NCI-H146 treated with DMSO at 0.1 percent for 48 hours (cell line): Measurements from ENCODE around the gene ZNF891.

Experiments
- DNase-seq: peaks from one replicate; lab custom pipeline; 2025; ENCODE audit not compliant: unreplicated experiment; lab: John Stamatoyannopoulos, UW

Gene ZNF891

DNA sequence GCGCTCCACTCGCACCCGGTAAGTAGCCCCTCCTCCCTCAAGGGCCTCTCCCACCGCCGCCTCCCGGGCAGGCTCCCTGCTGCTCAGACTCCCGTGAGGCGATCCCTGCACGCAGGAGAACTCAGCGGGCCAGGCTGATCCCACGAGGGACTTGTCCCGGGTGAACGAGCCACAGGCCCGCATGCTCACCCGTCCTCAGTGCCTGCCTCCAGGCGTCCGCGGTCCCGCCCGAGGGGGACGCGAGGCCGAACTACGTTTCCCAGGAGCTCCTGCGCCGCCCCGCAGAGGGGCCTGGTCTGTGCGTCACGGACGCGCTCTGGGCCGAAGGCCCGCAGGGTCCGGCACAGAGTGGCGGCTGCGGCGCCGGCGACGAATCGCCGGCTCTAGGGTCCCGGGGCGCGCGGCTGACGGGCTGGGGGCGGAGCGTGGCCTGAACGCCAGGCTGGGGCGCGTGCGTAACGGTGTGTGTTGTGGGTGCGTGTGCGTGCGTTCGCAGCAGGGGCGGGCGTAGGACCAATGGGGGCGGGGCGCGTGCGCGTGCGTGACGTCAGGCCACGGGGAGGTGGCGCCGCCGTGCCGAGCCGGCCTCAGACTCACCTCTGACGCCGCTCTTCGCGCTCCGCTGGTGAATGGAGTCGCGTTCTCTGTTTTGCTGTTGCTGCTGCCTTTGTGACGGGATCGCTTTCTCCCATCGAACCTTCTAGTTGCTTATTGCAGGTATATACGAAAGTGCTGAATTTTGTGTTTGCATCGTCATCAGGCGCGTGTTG is at the start of gene ZNF891, which contains the start of gene ZNF10:
TSS of gene ZNF891 (minus strand) at position 237 of the 770 bp plus-strand sequence. CDS start 8,356 bp downstream, outside the sequence.
TSS of gene ZNF10 (plus strand) at position 590 of the 770 bp plus-strand sequence. CDS start 13,866 bp downstream, outside the sequence.
- DNase-seq = peak; percentile 85

DNA sequence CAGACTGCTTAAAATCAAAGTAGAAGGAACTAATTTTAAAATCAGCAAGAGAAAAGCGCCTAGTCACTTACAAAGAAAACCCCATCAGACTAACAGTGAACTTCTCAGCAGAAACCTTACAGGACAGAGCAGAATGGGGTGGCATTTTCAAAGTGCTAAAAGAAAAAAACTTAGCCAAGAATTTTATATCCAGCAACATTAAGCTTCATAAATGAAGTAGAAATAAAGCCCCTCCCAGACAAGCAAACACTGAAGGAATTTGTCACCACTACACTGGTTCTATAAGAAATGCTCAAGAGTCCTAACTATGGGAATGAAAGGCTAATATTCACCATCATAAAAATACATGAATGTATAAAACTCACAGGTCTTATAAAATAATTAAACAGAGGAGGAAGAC is 44.8 kb upstream of the ZNF891 start:
- DNase-seq = no peak

DNA sequence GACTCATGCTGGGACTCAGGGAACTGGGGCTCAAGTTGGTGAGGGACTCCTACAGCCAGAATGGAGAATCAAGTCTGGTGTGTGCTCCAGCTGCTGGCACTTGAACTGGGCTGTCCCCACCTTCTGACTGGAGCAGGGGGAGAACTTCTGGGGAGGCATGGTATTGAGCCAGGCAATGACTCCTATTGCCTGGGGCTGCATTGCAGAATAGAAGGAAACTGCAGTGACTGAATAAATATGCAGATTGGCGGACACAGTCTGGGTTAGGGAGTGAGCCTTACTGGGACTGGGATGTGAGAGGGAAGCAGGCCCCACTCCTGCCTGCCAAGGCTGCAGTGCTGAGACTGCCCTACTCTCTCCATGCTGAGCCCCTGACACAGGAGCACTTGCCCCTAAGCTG is 42.4 kb upstream of the ZNF891 start:
- DNase-seq = no peak

DNA sequence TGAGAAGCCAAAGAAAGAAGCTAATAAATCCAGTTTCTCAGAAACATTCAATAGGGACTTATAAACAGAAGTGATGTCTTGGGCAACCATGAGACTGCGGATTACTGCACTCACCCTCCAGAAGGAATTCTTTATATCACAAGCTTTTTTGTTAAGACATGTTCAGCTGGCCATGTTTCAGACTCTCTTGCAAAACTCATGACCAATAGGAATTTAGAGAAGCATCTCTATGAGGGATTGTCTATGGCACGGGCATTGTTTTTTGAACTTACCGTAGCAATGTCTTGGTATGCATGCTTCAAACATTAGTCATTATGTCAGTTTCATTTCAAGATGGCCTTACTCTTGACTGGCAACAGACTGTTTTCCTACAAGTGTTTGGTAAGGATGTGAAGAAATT is 35.7 kb upstream of the ZNF891 start:
- DNase-seq = no peak

DNA sequence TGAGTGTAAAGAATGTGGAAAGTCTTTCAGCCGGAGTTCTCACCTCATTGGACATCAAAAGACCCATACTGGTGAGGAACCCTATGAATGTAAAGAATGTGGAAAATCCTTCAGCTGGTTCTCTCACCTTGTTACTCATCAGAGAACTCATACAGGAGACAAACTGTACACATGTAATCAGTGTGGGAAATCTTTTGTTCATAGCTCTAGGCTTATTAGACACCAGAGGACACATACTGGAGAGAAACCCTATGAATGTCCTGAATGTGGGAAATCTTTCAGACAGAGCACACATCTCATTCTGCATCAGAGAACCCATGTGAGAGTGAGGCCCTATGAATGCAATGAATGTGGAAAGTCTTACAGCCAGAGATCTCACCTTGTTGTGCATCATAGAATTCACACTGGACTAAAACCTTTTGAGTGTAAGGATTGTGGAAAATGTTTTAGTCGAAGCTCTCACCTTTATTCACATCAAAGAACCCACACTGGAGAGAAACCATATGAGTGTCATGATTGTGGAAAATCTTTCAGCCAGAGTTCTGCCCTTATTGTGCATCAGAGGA is 26.1 kb upstream of the ZNF891 start:
- DNase-seq = no peak

DNA sequence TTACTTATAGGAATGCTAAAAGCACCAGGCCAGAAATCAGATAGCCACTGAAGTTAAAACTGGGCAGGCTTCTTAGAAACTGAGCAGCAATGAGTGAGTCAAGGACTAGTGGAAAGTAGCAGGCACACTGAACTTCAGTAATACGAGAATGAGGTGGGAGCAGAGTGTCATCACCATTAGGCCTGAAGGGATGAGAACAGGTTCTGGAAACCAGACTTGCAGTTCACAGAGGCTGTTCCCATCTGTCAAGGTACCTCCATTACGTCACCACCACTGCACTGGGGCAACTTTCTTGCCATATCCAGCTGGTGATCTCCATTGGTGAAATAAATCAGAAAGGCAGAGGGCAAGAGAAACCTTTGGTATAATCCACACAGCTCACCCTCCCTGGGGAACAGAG is 15.9 kb upstream of the ZNF891 start:
- no peak for DNase-seq

DNA sequence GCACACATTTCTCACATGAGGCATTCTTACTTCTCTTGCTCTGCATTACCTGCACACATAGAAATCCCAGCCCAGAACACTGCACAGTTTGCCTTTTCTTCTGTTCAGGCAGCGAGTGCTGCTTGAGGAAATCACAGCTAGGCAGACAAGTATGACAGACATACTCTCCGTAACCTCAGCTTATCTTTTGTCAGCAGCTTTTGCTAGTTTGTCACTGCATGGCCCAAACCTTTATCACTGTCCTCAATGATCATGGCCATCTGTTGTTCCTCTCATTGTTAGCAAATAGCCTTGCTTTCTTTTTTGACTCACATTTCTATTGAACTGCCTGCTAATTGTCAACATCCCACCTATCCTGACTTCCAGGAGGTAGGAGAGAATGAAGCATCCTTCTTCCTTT is 5.7 kb upstream of the ZNF891 start:
- no peak for DNase-seq

DNA sequence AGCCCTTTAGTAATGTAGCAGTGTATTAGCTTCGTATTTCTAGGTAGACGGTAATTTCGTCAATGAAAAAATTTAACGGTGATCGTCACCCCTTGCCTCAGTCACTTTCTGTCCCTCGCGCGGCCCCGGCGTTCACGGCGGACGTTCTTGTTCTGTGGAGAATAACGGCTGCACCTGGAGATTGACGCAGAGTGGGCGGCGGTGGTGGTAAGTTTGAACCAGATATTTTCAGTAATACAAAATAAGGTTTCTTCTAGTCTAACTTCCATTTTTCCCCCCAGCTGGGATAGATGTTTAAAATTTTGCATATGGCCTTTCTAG is 694 bp upstream of the ZNF891 start:
- DNase-seq = peak; percentile 48

DNA sequence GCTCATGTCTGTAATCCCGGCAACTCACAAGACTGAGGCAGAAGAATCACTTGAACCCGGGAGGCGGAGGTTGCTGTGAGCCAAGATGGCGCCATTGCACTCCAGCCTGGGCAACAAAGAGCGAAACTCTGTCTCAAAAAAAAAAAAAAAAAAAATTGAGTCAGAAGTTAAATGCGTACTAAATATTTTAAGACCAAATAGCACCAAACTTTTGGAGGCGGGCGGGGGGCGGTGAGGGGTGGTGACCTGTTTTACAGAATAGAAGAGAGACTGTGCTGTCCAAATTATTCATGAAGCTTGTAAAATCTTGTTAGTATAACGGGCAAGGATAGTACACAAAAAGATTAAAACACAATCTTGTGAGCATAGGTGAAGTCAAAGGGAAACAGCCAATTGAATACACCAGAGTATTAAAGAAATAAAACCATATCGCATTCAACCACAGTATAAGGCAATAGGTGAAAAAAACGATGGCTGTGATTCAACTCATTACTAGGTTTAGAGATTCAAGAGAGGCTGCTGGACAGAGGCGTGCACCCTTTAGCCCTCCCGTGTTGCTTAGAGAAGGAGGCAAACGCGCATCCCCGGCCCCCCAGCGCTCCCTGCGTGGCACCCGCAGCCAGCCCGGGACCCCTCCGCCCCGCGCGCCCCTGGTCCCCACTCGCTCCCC is 571 bp downstream of the ZNF891 start:
- peak; percentile 36 for DNase-seq

DNA sequence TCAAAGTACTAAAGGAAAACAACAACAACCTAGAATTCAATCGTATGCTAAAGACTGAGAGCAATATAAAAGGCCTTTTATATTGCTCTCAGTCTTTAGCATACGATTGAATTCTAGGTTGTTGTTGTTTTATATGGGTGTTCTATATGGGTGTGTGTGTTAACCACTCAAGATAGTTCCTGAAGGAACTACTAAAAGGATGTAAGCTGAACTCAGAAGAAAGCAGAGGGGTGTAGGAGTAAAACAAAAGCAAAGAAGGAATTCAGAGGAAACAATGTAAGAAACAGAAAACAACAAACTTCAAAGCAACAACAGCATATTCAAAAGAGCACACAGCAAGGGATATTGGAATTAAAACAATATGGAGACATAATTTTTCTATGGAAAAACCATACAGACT is 5.4 kb downstream of the ZNF891 start:
- DNase-seq = no peak

DNA sequence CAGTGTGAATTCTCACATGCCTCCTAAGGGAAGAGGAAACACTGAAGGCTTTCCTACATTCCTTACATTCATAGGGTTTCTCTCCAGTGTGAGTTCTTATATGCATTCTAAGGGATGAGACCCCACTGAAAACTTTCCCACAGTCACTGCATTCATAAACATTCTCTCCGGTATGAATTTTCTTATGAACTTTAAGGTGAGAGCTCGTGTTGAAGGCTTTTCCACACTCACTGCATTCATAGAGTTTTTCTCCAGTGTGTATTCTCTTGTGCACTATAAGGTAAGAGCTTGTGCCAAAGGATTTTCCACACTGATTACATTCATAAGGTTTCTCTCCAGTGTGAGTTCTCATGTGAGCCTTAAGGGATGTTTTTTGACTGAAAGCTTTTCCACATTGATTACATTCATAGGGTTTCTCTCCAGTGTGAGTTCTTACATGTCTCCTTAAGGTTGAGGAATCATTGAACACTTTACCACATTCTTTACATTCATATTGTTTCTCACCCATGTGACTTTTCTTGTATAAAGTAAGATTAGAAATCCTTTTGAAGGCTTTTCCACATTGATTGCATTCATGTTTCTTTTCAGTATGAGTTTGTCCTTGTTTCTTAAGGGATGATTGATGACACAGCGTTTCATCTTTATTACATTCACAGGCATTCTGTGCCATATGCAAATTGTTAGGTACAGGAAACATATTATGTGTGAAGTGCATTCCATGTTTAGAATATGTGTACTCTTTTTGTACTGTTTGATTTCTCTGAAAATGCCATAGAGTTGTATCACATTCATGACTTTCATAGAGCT is 9.5 kb downstream of the ZNF891 start:
- no peak for DNase-seq

DNA sequence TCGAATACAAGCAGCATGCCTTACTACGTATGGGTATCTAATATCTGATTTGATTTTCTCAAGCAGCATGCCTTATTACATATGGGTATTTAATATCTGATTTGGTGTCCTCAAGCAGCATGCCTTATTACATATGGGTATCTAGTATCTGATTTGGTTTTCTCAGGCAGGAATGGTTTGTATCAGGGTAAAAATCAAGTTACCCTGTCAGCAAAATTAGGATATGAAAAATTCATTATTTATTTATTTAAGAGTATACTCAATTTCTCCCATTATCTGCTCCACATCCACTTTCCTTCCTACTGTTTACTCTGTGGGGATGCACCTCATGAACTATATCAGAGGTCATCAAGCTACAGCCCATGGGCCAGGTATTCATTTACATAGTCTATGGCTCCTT is 21.9 kb downstream of the ZNF891 start:
- no peak for DNase-seq

DNA sequence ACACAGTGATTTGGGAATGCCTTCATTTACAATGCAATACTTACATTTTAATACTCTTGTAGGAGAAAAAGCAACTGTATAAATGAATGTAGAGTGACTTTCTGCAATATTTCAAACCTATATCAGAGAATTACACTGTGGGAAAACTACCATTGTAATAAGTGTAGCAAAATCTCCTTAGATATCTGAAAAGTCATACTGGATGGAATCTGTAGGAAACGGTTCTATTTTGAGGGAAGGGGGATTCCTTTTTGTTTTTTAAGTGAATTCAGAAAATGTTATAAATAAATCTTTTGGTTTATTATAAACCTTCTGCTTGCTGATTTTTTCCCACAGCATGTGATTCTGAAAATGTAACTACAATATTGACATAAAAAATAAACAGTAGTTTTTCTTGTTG is 23.0 kb downstream of the ZNF891 start:
- DNase-seq = no peak

DNA sequence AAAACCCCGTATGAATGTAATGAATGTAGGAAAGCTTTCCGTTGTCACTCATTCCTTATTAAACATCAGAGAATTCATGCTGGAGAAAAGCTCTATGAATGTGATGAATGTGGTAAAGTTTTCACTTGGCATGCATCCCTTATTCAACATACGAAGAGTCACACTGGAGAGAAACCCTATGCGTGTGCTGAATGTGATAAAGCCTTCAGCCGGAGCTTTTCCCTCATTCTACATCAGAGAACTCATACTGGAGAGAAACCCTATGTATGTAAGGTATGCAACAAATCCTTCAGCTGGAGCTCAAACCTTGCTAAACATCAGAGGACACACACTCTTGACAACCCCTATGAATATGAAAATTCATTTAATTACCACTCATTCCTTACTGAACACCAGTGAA is 23.8 kb downstream of the ZNF891 start:
- DNase-seq = no peak

DNA sequence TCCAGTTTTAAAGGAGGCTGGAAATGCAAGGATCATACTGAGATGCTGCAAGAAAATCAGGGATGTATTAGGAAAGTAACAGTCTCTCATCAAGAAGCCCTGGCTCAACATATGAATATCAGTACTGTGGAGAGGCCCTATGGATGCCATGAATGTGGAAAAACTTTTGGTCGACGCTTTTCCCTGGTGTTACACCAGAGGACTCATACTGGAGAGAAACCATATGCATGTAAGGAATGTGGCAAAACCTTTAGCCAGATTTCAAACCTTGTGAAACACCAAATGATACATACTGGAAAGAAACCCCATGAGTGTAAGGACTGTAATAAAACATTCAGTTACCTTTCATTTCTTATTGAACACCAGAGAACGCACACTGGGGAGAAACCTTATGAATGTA is 24.5 kb downstream of the ZNF891 start:
- DNase-seq = no peak

DNA sequence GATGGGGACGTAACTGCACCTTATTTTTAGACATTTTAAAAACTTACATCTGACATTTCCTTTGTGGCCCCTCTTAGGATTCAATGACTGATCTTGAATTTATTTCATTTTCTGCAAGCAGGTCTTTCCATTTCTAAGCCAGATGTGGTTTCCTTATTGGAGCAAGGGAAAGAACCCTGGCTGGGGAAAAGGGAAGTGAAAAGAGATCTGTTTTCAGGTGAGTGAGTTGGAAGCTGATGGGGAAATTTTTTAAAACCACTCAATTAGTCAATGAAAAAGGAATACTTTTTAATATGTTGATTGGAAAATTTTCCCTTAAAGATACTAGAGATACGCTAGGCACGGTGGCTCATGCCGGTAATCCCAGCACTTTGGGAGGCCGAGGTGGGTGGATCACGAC is 46.7 kb downstream of the ZNF891 start:
- DNase-seq = no peak

DNA sequence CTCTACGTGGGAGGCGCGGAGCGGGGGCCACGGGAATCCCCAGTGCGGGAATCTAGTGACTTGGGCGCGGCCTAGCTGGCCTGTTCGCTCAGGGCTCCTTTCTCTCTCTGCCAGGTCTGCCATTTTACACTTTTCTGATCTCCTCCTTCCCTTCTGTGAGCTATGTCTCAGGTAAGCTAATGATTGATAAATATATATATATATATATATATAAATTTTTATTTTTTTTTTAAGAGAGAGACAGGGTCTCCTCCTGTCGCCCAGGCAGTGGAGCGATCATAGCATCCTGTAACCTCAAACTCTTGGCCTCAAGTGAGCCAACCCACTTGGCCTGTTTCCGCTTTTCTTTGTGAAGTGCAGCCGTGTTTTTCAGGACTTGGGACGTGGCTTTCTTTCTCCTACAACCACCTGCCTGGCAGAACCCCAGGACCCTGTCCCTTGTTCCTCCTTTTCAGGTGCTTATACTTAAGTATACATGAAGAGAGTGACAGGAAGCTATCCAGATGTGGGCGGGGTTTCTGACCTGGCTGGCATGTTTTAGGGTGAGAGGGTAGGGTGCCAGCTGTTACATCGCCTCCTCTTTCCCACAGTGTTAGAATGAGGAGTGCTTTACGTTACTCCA is 48.8 kb downstream of the ZNF891 start:
- peak; percentile 59 for DNase-seq

DNA sequence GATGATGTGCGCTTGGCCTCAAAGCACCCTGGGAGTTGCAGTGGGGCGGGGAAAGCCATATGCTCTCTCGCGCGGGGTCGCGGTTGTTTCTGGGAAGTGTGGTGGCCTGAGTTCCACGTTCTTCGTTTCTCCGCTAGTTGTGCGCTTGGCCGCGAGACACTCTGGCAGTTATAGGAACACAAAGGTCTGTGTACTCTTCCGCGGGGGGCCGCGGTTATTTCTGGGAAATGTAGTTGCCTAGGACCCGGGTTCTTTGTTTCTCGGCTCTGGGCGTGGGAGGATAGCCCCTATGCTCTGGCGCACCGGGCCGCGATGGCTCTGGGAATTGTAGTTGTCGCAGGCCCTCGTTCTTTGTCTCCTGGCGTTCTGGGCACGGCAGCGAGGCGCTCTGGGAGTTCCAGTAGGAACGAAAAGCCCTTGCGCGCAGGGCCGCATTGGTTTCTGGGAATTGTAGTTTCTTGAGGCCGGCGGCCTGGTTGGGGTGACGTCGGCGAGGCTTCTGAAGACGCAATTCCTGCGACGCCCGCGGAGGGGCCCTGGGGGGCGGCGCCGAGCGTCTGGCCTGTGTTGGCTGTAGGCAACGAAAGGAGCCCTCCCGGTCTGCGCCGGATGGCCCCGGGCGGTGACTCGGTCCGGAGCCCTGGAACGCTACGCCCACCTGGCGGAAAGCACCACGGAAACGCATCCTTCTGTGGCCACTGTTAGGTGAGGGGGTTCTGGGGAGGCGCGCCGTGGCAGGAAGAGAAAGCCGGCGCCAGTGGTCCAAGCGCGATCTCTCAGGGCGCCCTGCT is 49.5 kb downstream of the ZNF891 start, which contains the start of gene ZNF140:
TSS of gene ZNF140 (plus strand) at position 556 of the 791 bp plus-strand sequence. CDS start 398 bp downstream, outside the sequence.
- DNase-seq = peak; percentile 95

DNA sequence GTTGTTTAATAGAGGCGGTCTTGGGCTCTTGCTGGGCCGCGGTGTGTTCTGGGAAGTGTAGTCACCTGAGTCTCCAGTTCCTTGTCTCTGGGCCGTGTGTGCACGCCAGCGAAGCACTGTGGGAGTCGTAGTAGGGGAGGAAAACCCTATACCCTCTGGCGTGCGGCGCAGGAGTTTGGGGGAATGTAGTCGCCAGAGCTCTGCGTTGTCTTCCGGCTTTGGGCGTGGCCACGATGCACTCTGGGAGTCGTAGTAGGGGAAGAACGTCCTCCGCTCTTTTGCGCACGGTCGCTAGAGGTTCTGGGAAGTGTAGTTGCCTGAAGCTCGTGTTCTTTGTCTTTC is 50.1 kb downstream of the ZNF891 start:
- DNase-seq = peak; percentile 98

DNA sequence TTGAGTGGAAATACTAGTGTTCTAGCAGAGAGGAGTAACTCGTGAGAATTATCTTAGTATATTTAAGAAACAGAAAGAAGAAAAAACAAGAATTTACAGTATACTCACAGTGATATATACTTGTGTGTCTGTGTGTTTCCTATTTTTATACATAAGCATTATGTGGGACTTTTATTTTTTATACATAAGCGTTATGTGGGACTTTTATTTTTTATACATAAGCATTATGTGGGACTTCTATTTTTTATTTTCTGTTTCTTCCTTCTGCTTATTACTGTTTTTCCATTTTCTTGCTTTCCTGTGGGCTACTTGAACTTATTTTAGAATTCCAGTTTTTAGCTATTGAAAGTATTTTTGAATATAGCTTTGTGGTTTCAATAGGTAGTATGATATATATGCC is 56.2 kb downstream of the ZNF891 start:
- DNase-seq = no peak
